ENCODE results near the gene LAMTOR3.

- TF ChIP-seq EP300 (IDR thresholded peaks at IDR 0.05) (no peak), POLR2A (IDR thresholded peaks at IDR 0.05) (no peak), CTCF (IDR thresholded peaks at IDR 0.05) (no peak), POLR2AphosphoS5 (IDR thresholded peaks at IDR 0.05) (no peak)
Observed at GRCh38 chr4:99845708-99846469, 48.3 kb downstream of the LAMTOR3 start.
